SU-DHL-6 (cell line): Measurements from ENCODE around the gene CDH11.

ENCODE experiments used
- EZH2phosphoT487 ChIP-seq: fragments of 200-600 bp; sonication (generic), shearing (Covaris generic); conservative IDR thresholded peaks from 2 replicates; pipeline ENCODE4 v1.6.1; 2018; ENCODE audit warnings: mild to moderate bottlenecking, antibody characterized with exemption, low read length, moderate library complexity, mixed read lengths
- TF ChIP-seq, protein P1 (sequence below): fragments of 200-600 bp; sonication (generic); IDR thresholded peaks from one replicate; pipeline ENCODE4 v1.5.1; 2017; ENCODE audit warnings: antibody characterized with exemption, mild to moderate bottlenecking, low read length, moderate library complexity; ENCODE audit not compliant: insufficient read depth, poor library complexity, severe bottlenecking

DNA sequence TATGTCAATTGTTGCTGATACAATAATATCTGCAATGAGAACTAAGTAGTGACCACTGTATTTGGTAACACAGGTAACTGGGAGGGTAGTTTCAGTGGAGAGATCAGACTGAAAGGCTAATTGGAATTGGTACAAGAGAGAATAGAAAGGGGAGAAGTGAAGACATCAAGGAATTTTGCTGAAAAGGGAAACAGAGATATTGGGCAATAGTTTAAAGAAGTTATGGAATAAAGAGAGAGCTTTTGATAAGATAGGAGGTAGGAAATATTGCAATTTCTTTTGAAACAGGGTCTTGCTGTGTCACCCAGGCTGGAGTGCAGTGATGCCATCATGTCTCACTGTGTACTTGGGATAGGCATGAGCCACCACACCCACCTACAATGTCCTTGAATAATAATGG lies 26.9 kb upstream of the CDH11 start:
- TF ChIP-seq EZH2phosphoT487: no peak
- TF ChIP-seq, protein P1, sequence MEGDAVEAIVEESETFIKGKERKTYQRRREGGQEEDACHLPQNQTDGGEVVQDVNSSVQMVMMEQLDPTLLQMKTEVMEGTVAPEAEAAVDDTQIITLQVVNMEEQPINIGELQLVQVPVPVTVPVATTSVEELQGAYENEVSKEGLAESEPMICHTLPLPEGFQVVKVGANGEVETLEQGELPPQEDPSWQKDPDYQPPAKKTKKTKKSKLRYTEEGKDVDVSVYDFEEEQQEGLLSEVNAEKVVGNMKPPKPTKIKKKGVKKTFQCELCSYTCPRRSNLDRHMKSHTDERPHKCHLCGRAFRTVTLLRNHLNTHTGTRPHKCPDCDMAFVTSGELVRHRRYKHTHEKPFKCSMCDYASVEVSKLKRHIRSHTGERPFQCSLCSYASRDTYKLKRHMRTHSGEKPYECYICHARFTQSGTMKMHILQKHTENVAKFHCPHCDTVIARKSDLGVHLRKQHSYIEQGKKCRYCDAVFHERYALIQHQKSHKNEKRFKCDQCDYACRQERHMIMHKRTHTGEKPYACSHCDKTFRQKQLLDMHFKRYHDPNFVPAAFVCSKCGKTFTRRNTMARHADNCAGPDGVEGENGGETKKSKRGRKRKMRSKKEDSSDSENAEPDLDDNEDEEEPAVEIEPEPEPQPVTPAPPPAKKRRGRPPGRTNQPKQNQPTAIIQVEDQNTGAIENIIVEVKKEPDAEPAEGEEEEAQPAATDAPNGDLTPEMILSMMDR: no peak
